Glomerular visceral epithelial cell (primary cell): ENCODE measurements around the gene RBM44.
"Not testable (repeated sequence)": the region's sequence is repeated elsewhere in the genome, so short reads cannot be mapped to it uniquely, and the experiment has no call there.

Experiments
- DNase-seq: peaks from one replicate; pipeline ENCODE4 v3.0.0-alpha.2; 2016; ENCODE audit errors: extremely low spot score

RBM44 gene

GRCh38 chr2:237848940-237849339 lies 50.4 kb downstream of the RBM44 start:
- DNase-seq, result not testable (repeated sequence)

- no peak for DNase-seq
These were observed 55.7 kb downstream of the RBM44 start for GRCh38 chr2:237854295-237854694.

DNA sequence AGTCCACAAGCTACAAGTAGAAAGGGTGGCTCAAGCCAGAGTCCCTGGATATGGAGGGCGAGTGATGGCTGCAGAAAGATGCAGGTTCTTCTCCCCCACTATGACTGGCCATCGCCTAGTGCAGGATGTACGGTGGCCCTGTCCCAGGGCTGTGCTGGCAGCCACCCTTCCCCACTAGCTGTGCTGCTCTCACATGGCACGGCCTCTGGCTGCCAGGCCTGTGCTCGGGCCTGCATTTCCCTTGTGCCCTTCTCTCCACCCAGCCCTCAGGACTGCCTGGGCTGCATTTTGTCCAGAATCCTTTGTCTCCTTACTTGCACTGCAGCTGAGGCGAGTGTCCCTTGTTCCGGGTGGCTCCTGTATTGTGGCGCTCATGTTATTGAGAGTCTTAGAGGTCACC lies 59.2 kb downstream of the RBM44 start:
- no peak for DNase-seq

GRCh38 chr2:237858294-237859081 lies 59.9 kb downstream of the RBM44 start:
- peak; percentile 82 for DNase-seq

- no peak for DNase-seq
These were observed 60.5 kb downstream of the RBM44 start for GRCh38 chr2:237859082-237859433.

DNA sequence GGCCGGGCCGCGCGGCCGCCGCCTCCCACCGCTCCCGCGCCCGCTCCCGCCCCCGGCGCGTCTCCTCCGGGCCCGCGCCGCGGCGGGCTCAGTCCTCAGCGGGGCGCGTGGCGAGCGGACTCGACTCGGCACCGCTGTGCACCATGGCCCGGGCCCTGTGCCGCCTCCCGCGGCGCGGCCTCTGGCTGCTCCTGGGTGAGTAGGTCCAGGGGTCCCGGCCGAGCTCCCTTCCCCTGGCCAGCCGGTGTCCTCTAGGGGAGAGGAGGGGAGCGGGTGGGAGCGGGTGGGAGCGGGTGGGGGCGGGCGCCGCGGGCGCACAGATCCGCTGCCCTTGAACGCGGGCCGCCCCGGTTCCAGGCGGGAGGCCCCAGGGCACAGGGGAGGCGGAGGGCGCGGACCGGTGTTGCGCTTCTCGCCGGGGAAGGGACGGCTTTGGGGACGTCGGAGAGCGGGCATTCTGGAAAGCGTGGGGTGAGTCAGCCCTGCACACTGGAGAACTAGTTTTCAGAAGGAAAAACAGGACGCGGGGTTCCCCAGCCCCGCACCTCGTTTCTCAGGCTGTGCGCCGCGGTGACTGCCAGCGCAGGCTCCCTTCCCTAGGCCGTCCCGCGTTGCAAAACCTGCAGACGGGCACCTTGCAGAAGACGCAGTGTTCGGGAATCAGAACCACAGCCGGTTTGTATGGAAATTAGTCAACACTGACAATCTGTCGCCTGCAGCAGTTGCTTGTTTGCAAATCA lies 61.1 kb downstream of the RBM44 start, which contains the start of gene RAMP1:
Gene RAMP1, plus strand, starts transcription at position 91 of the 740 bp plus-strand sequence. Its CDS starts 53 bp downstream, at position 144.
- DNase-seq, result no peak

DNA sequence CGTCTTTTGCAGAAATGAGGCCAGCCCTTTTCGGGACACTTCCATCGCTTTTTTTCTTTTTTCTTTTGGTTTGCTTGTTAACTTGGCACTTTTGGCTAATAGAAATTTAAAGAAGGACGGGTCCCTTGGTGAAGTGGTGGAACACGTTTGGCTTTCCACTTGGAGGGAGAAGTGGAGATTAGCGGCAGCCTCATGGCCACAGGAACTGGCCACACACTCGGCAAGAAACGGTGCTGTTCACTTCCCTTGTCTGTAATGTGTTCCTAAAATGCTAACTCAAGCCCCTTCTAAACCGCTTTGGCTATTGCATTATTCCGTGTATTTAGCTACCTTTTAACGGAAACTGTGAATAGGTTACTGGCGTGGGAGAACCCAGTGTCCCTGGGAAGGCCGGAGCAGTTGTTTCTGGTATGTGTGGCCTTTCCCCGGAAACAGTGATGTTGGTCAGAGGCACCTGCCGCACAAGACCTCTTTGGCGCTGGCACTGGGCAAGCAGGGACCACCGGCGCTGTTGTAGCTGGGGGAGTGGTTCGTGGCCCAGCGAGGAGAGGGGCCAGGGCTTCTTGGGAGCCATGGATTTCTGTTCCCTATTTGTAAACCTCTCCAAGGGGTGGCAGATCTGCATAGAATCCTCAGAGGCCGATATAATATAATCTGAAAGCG lies 61.8 kb downstream of the RBM44 start:
- DNase-seq, result no peak

DNA sequence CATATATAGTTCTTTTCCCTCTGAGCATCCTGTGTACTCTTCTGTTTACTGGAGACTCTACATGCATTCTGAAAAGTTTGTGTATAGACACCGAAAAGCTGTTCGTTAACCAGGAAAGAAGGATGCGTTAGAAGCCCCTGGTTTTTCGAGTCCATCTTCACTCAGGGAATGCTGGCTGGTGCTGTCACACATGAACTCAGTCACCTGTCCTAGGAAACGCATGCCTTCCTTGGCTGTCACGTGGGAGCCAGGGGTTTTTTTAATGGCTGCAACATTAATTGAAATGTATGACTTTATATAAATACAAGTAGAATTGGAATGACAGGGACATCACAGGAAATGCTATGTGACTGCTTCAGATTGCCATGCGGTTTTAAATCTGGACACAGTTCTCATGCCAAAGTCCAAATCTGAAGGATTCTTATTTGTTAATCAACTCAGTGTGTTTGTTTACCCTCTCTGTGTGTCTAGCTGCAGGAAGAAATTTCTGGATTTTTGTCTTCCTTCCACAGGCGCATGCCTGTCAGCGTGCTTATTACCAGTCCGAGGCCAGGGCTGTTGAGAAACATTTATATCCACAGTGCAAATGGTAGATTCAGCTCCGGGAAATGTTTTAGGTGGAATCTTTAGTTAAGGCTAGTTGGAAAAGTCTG lies 63.4 kb downstream of the RBM44 start:
- no peak for DNase-seq

DNA sequence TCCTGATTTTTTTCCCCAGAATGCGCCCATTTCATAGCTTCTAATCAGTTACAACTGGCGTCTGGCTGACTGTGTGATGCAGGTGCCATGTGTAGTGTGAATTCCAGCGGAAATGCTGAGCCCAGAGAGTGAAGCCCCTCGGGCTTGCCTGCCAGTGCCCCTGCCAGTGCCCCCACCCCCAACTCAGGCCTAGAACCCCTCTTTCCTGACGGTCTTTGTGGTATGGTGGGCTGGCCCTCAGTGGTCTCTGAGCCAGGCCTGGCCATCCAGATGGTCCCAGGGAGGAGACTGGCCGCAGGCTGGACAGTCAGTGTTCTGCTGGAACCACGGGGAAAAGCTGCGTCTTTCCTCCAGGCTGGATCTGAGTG lies 63.9 kb downstream of the RBM44 start:
- DNase-seq, result no peak

DNA sequence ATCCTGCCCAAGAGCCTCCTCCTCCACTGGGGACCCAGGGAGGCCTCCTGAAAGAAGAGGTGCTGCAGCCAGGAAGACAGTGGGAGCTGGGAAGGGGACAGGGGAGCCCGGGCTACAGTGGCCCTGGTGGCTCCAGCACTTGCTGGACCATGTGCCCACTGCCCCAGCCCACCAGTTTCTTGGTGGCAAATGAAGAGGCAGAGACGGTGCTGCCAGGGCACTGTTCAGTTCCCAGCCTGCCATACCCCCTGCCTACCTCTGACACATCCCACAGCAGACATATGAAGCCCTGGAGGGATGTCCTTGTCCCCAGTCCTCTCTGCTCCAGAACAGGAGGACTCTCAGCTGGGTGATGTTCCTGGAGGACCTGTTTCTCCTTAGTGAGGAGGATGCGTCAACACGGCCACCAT lies 64.5 kb downstream of the RBM44 start:
- DNase-seq, result no peak

DNA sequence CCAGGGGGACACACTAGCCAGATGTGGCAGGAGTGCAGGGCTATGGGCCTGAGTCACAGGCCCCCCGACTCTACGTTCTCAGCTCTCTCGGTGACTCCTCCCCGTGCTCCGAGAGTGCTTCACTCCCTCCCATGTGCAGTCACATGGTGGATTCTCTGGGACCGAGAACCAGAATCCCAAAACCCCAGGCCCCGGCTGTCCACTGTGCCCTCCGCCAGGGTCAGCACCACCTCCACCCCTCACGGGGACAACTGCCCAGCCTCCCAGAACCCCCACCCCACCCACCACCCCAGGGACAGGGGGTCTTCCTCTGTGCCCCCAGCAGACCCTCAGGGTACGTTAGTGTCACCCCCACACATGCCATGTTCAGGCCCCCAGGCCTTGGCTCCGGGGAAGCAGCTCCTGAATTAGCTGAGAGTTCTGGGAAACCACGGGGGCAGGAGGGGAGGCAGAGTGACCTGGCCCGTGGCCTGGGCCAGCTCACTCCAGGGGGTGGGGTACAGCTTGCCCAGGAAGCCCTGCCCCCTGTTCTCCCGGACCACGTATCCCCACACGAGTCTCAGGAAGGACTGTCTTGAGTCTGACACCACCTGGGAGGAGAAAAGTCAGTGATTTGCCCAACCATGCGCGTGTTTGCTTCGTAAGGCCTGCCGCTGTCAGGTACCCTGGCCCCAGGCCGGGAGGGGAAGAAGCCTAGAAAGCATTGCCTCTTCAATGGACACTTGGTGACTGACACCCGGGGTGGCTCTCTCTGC lies 65.3 kb downstream of the RBM44 start:
- DNase-seq, result peak; percentile 17

GRCh38 chr2:237864444-237864931 lies 65.9 kb downstream of the RBM44 start:
- no peak for DNase-seq

GRCh38 chr2:237864940-237865622 lies 66.5 kb downstream of the RBM44 start:
- peak; percentile 61 for DNase-seq

GRCh38 chr2:237865623-237866041 lies 67.1 kb downstream of the RBM44 start:
- DNase-seq, result no peak

DNA sequence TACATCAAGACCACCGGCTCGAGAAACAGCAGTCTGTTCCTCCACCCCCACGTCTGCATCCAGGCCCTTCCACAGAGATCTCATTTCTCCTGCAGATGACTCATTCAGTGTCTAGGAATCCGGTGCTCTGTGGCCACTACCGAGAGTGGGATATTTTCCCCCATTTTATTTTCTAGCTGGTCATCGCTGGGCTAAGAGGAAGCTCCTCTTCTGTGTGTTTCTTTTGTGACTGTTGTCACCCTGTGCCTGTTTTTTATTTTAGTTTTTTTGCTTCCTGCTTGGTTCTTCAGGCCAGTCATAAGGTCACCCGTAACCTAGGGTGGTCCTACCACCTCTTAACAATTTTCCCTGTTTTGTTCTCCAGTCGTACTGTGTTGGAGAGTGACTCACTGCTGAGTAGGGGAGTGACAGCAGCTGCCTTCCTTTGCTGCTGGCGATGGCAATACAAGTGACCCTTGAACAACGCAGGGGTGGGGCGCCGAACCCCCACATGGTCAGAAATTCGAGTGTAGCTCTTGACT lies 67.6 kb downstream of the RBM44 start:
- DNase-seq, result peak; percentile 64

GRCh38 chr2:237867465-237867864 lies 68.9 kb downstream of the RBM44 start:
- no peak for DNase-seq

DNA sequence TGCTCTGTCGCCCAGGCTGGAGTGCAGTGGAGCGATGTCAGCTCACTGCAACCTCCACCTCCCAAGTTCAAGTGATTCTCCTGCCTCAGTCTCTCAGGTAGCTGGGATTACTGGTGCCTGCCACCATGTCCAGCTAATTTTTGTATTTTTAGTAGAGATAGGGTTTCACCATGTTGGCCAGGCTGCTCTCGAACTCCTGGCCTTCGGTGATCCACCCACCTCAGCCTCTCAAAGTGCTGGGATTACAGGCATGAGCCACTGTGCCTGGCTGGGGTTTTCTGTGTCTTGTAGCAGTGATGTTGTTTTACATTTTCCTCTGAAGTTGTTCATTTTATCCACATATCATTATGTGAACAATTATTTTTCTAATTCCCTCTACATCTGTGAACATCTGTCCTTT lies 69.5 kb downstream of the RBM44 start:
- DNase-seq, result not testable (repeated sequence)

DNA sequence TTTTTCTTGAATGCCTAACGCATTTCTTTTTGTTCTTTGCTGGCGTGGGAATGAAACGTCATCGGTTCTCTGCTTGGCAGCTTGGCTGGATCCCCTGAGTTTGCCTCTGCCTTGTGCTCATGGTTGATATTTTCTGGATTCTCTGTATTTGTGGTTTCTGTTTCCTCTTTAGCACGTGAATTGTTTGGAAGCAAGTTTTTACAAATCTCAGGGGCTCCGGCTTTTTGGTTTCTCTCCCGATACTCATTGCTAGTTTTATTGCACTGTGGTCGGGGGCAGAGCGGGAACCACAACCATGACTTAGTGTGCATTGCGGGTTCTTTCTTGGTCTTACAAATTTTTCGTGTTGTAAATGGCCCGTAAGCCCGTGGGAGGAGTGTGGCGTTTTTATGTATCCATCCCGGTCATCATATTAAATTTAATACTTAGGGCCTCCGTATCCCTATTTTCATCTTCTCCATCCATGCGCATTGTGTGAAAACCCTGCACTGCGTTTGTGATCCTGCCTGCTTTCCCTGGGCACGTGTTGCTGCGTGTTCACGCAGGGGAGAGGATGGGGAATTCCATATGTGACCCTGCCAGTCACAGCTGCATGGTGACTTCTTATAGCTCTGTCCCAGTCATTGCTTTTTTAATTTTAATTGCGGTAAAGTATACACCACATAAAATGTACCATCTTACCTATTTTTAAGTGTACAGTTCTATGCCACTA lies 70.2 kb downstream of the RBM44 start:
- DNase-seq, result no peak

- DNase-seq, result no peak
These were observed 70.9 kb downstream of the RBM44 start for GRCh38 chr2:237869343-237870102.
